Activated CD8-positive, alpha-beta memory T cell treated with anti-CD3 and anti-CD28 coated beads for 36 hours (primary cell): ENCODE data around the gene C2orf68. TPM values are rescaled to one million over a fixed set of nuclear protein-coding genes. Genes with fewer than 3 reads are reported as not detected.

Source experiments
- CTCF ChIA-PET: fragments of 350-600 bp; sonication (Branson Sonifier 250); formaldehyde crosslinking; loops from one replicate; lab custom pipeline; 2021; ENCODE audit warnings: antibody characterized with exemption; lab: Charles Lee
- POLR2A ChIA-PET: fragments of 350-600 bp; sonication (Branson Sonifier 250); formaldehyde crosslinking; loops from one replicate; lab custom pipeline; 2021; ENCODE audit warnings: antibody characterized with exemption; lab: Charles Lee
- total RNA-seq, 2 experiments: library from RNA; stranded (reverse); gene quantifications; one replicate each; pipeline ENCODE4 v1.2.3, GENCODE V29; 2021

C2orf68 gene
- total RNA-seq, 2 experiments from 2014 or later = 23.7 to 27.0 TPM

- ChIA-PET CTCF (interaction anchor here (0.6 kb wide), 1 partner anchor 39 kb away, joined by 3 read pairs; no protein-coding TSS in a partner anchor), POLR2A (interaction anchor here (0.6 kb wide), 1 partner anchor 62 kb away, joined by 5 read pairs; no protein-coding TSS in a partner anchor)
These were observed 19.6 kb downstream of the C2orf68 start for GRCh38 chr2:85592299-85592698.

GRCh38 chr2:85591563-85591962 lies 20.3 kb downstream of the C2orf68 start:
- POLR2A ChIA-PET = no interaction called here
- CTCF ChIA-PET = no interaction called here

GRCh38 chr2:85590950-85591349 lies 20.9 kb downstream of the C2orf68 start:
- POLR2A ChIA-PET = no interaction called here
- CTCF ChIA-PET = no interaction called here

GRCh38 chr2:85589982-85590791 lies 21.7 kb downstream of the C2orf68 start:
- ChIA-PET CTCF (interaction anchor here (1.3 kb wide), 1 partner anchor 13 kb away, joined by 4 read pairs; the partner anchor contains the start of gene TMEM150A), POLR2A (no interaction called here)

DNA sequence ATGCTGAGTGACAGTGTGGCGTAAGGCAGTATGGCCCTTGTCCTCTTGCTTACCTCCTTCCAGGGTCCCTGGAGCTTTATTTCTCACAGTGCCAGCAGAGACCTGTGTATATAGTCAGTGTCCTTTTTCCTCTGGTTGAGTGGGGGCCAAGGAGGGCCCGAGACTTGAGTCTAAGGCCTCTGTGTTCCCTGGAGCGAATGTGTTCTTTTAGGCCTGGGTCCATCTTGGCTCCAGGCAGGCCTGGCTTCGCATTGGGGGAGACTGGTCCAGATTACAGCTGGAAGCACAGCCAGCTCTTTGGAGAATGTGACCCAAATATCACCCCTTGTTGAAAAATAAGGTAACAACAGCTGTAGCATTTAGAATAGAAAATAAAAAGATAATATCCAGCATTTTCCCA lies 22.7 kb downstream of the C2orf68 start:
- ChIA-PET CTCF (interaction anchor here (1.3 kb wide), 1 partner anchor 14 kb away, joined by 4 read pairs; the partner anchor contains the start of gene TMEM150A), POLR2A (no interaction called here)

GRCh38 chr2:85588645-85589044 lies 23.2 kb downstream of the C2orf68 start:
- ChIA-PET CTCF (interaction anchor here (1.3 kb wide), 1 partner anchor 15 kb away, joined by 4 read pairs; the partner anchor contains the start of gene TMEM150A), POLR2A (no interaction called here)

- ChIA-PET POLR2A (no interaction called here), CTCF (interaction anchor here (1.1 kb wide), 1 partner anchor 10 kb away, joined by 7 read pairs; the partner anchor contains the start of gene VAMP8)
These were observed 23.6 kb downstream of the C2orf68 start for GRCh38 chr2:85588236-85588635.

DNA sequence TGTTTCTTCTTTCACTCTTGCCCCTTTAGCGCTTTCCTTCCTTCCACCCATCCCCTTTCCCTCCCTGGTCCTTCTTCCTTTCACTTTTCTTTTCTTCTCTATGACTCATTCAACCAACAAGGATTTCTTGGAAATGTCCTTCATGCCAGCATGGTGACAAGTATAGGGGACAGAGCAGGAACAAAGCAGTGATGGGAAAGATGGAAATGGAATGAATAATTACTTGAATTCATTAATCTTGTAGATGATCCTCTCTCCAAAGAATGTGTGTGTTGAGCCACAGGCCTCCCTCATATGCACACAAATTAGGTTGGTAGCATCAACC lies 26.1 kb downstream of the C2orf68 start:
- CTCF ChIA-PET = no interaction called here
- POLR2A ChIA-PET = interaction anchor here (2.9 kb wide), 1 partner anchor 10 kb away, joined by 12 read pairs; the partner anchor contains the start of gene RNF181

DNA sequence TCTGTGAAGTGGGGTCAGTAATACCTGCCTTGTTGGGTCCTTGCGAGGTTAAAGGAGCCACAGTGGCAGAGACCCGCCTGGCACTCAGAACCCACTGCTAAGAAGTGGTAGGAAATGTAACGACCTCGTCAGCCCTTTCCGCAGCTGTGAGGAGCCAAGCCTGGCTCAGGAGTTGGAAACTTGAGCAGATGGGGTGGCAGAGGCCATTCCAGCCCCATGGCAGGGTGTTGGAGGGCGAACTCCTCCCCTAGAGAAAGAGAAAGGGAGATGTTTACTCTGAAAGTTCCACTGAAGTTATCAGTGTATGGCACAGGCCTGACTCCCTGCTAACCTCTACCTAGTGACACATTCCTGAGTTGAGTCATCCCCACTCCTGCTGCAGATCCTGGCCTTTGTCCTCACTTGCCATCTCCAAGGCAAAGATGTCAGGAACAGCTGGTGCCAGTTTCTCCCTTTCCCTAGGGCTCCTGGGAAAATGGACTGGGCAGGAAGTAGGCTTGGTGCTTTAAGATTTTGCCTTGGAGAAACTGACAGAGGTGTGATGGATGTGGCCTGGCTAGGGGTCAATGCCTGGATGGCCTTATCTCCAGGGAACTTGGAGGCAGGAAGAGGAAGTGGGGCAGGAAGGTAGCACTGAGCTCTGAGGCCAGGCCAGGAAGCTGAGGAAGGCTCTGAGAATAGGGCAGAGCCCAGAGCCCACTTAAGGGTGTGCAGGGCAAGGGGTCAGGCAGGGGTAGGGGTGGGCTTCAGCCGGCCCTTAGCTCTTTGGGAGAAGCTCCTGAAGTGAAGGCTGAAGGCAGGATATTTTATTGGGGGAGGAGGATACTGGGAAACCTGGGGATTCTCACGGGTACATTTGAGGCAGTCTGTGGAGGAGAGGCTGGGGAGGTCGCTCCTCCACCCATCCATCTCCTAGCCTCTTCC lies 26.7 kb downstream of the C2orf68 start:
- ChIA-PET CTCF (interaction anchor here (1.5 to 1.8 kb wide), 2 partner anchors 24 to 52 kb away, joined by 3 to 4 read pairs; no protein-coding TSS in a partner anchor), POLR2A (interaction anchor here (0.6 to 2.9 kb wide), 3 partner anchors 10 to 32 kb away, joined by 3 to 12 read pairs (median 3); partner anchors contain the start of gene RNF181)

- CTCF ChIA-PET = interaction anchor here (1.5 to 1.8 kb wide), 2 partner anchors 24 to 53 kb away, joined by 3 to 4 read pairs; no protein-coding TSS in a partner anchor
- POLR2A ChIA-PET = interaction anchor here (0.6 to 2.9 kb wide), 2 partner anchors 11 to 33 kb away, joined by 3 to 12 read pairs; partner anchors contain the start of gene RNF181
These were observed 27.5 kb downstream of the C2orf68 start, which contains the start of gene VAMP5 for GRCh38 chr2:85584354-85584856. VAMP5 (plus strand) TSS chr2:85584431; CDS start chr2:85584491, 60 bp downstream.

GRCh38 chr2:85583667-85584353 lies 28.1 kb downstream of the C2orf68 start:
- POLR2A ChIA-PET = interaction anchor here (2.9 kb wide), 1 partner anchor 12 kb away, joined by 12 read pairs; the partner anchor contains the start of gene RNF181
- CTCF ChIA-PET = interaction anchor here (0.7 to 1.8 kb wide), 3 partner anchors 22 to 53 kb away, joined by 3 to 4 read pairs (median 3); no protein-coding TSS in a partner anchor

GRCh38 chr2:85582492-85582891 lies 29.4 kb downstream of the C2orf68 start:
- ChIA-PET CTCF (no interaction called here), POLR2A (no interaction called here)

DNA sequence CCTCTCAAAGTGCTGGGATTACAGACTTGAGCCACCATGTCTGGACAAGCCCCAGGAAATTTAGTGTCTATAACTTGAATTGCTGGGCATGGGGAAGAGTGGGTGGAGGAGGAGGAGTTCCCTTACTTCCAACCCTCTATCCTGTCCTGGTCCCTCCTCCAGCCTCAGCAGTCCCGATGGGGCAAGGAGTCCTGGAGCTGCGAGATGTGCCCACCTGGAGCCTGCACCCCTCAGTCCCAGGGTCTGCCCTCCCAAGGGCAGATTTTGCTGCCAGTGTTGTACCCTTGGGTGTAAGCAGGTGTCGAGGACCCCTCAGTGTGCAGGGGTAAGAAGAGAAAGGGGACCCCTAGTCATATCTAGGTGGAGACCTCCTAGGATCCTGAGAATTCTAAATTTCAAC lies 31.7 kb downstream of the C2orf68 start:
- POLR2A ChIA-PET = no interaction called here
- CTCF ChIA-PET = no interaction called here

DNA sequence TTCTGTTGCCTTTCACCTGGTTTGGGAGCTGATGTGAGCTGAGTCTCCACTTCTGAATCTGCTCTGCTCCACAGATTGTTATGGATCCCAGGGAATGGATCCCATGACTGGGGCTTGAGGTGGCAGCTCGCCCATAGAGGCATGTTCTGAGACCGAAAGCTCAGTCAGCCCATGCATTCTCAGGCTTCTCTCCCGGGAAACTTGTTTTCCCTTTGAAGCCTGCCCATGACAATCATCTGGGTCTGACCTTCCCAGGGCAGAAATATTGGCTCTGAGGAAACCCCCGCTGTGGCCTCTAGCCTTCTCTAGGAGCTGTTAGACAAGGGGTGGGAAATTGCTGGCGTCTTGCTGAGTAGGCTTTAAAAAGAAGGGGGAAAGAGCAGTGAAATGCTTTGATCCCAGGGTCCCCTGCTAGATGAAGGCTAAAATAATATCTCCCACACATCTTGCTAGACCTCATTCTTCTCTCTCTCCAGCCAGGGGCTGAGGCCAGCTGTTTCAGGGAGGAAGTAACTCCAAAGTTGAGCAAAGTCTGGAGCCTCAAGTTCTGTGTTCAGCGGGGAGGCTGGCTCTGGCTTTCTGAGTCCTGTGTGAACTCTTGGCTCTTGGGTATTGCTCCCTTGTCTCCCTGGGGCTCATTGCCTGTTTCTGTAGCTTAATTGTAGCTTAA lies 32.5 kb downstream of the C2orf68 start:
- ChIA-PET CTCF (interaction anchor here (2.5 kb wide), 1 partner anchor 16 kb away, joined by 6 read pairs; the partner anchor contains the start of gene RNF181), POLR2A (interaction anchor here (0.8 kb wide), 1 partner anchor 41 kb away, joined by 4 read pairs; the partner anchor contains the start of gene MAT2A)

- CTCF ChIA-PET = interaction anchor here (0.6 to 2.5 kb wide), 3 partner anchors 9 to 40 kb away, joined by 3 to 7 read pairs (median 6); partner anchors contain the start of genes MAT2A and RNF181
These were observed 33.4 kb downstream of the C2orf68 start for GRCh38 chr2:85578243-85579180.

More at GRCh38 chr2:85578243-85579180, 33.4 kb downstream of the C2orf68 start:
- POLR2A ChIA-PET = interaction anchor here (0.6 to 0.8 kb wide), 3 partner anchors 15 to 40 kb away, joined by 3 to 5 read pairs (median 4); partner anchors contain the start of gene MAT2A
